OCI-LY7 (cell line): ENCODE measurements around the gene ZSWIM3. TPM values are rescaled to one million over a fixed set of nuclear protein-coding genes. Genes with fewer than 3 reads are reported as not detected.

Experiments
- BruUV-seq: library from RNA; stranded (reverse); fragments of 400-500 nt; replicated peaks from 2 replicates; lab custom pipeline; 2021; lab: Mats Ljungman, UMichigan
- CTCF ChIA-PET: fragments of 300-600 bp; sonication (Branson Sonifier 250); formaldehyde crosslinking; loops from one replicate; lab custom pipeline; 2022; ENCODE audit warnings: antibody characterized with exemption; ENCODE audit not compliant: unreplicated experiment; lab: Charles Lee
- POLR2A ChIA-PET: fragments of 300-600 bp; sonication (Branson Sonifier 250); formaldehyde crosslinking; loops from one replicate; lab custom pipeline; 2022; ENCODE audit warnings: antibody characterized with exemption; lab: Charles Lee
- DNase-seq: peaks from one replicate; pipeline ENCODE4 v3.0.0-alpha.2; 2015; ENCODE audit warnings: low spot score
- H2AFZ ChIP-seq: fragments of 200-600 bp; sonication (generic), shearing (Covaris generic); 2 replicates; pipeline ENCODE4 v1.6.1; 2014; ENCODE audit warnings: mild to moderate bottlenecking, antibody characterized with exemption, low read length, moderate library complexity
- H3K27ac ChIP-seq: fragments of 200-600 bp; sonication (generic); 2 replicates; pipeline ENCODE4 v1.5.1; 2014; ENCODE audit warnings: mixed run types, low read depth, mild to moderate bottlenecking, moderate library complexity, low read length, inconsistent platforms; ENCODE audit not compliant: poor library complexity, severe bottlenecking
- H3K36me3 ChIP-seq: fragments of 200-600 bp; sonication (generic); 2 replicates; pipeline ENCODE4 v1.6.1; 2014; ENCODE audit warnings: mild to moderate bottlenecking, antibody characterized with exemption, low read length, moderate library complexity, mixed read lengths; ENCODE audit not compliant: insufficient read depth
- H3K4me1 ChIP-seq: fragments of 200-600 bp; sonication (generic); 2 replicates; pipeline ENCODE4 v1.5.1; 2014; ENCODE audit warnings: mild to moderate bottlenecking, low read length; ENCODE audit not compliant: insufficient read depth, poor library complexity, severe bottlenecking
- H3K4me2 ChIP-seq: fragments of 200-600 bp; sonication (generic); 2 replicates; pipeline ENCODE4 v1.6.1; 2014; ENCODE audit warnings: mild to moderate bottlenecking, low read length
- H3K4me3 ChIP-seq: fragments of 200-600 bp; sonication (generic); 2 replicates; pipeline ENCODE4 v1.5.1; 2014; ENCODE audit warnings: mild to moderate bottlenecking, low read depth, low read length; ENCODE audit not compliant: poor library complexity, severe bottlenecking
- H3K79me2 ChIP-seq: fragments of 200-600 bp; sonication (generic); 2 replicates; pipeline ENCODE4 v1.6.1; 2016; ENCODE audit warnings: low read depth, mild to moderate bottlenecking, low read length, moderate library complexity, mixed read lengths; ENCODE audit not compliant: insufficient read depth
- H3K9me2 ChIP-seq: fragments of 200-600 bp; sonication (generic); 2 replicates; pipeline ENCODE4 v1.6.1; 2016; ENCODE audit warnings: mild to moderate bottlenecking, low read length, mixed read lengths; ENCODE audit not compliant: insufficient read depth
- H3K9me3 ChIP-seq: fragments of 200-600 bp; sonication (generic); 2 replicates; pipeline ENCODE4 v1.6.1; 2014; ENCODE audit warnings: mild to moderate bottlenecking, mixed run types, low read length, mixed read lengths
- H4K20me1 ChIP-seq: fragments of 200-600 bp; sonication (generic); 2 replicates; pipeline ENCODE4 v1.6.1; 2014; ENCODE audit warnings: mild to moderate bottlenecking, antibody characterized with exemption, low read length, moderate library complexity, mixed read lengths; ENCODE audit not compliant: insufficient read depth
- CTCF ChIP-seq: fragments of 200-600 bp; sonication (generic); conservative IDR thresholded peaks from 2 replicates; pipeline ENCODE4 v1.5.1; 2014; ENCODE audit warnings: mild to moderate bottlenecking, antibody characterized with exemption, low read length, moderate library complexity, mixed read lengths
- EZH2phosphoT487 ChIP-seq: fragments of 200-600 bp; sonication (generic); IDR thresholded peaks from 2 replicates; pipeline ENCODE4 v1.6.1; 2018; ENCODE audit warnings: low read depth, borderline replicate concordance, mild to moderate bottlenecking, mixed run types, antibody characterized with exemption, low read length, moderate library complexity, mixed read lengths
- intact Hi-C: fragments of 100-400 bp; cut with micrococcal nuclease; formaldehyde crosslinking; loops from one replicate; pipeline ENCODE4 v1.10.0; 2022; ENCODE audit not compliant: unreplicated experiment
- total RNA-seq, 2 experiments: library from RNA; depleted of rRNA in 1 of 2; stranded (reverse); fragments of >200 nt in 1 of 2; shearing (Covaris generic) in 1 of 2; gene quantifications; 2 replicates each; pipeline ENCODE4 v1.2.3, GENCODE V29; 2014 to 2022

Gene ZSWIM3
- total RNA-seq, 2 experiments from 2014 or later = 5.7 to 6.0 TPM

GRCh38 chr20:45912344-45912682 lies 54.9 kb downstream of the ZSWIM3 start:
- Histone ChIP-seq H4K20me1 (no peaks in the 10 kb centered on the region), H3K4me2 (no peak overlapping the region), H3K9me2 (no peaks in the 10 kb centered on the region), H2AFZ (no peak overlapping the region), H3K9me3 (no peaks in the 10 kb centered on the region), H3K36me3 (no peaks in the 10 kb centered on the region), H3K4me3 (no peak overlapping the region), H3K27ac (no peak overlapping the region), H3K79me2 (no peaks in the 10 kb centered on the region), H3K4me1 (peaks cover 14% of the 10 kb centered on the region)
- no peak for DNase-seq
- no TSS peak for BruUV-seq
- intact Hi-C loops = no loop called here
- CTCF ChIA-PET = no interaction called here
- POLR2A ChIA-PET = no interaction called here
- no peak for TF ChIP-seq EZH2phosphoT487
- TF ChIP-seq CTCF = no peak

GRCh38 chr20:45913116-45913515 lies 55.7 kb downstream of the ZSWIM3 start:
- POLR2A ChIA-PET = no interaction called here
- Histone ChIP-seq H3K4me1 (peaks cover 14% of the 10 kb centered on the region), H3K4me3 (no peak overlapping the region), H3K9me3 (no peaks in the 10 kb centered on the region), H3K36me3 (no peaks in the 10 kb centered on the region), H3K4me2 (no peak overlapping the region), H3K27ac (no peak overlapping the region), H3K9me2 (no peaks in the 10 kb centered on the region), H3K79me2 (no peaks in the 10 kb centered on the region), H2AFZ (no peak overlapping the region), H4K20me1 (no peaks in the 10 kb centered on the region)
- intact Hi-C loops = no loop called here
- CTCF ChIA-PET = no interaction called here
- BruUV-seq = no TSS peak
- no peak for DNase-seq
- TF ChIP-seq EZH2phosphoT487 = no peak
- TF ChIP-seq CTCF = no peak

- Histone ChIP-seq H3K4me2 (no peak overlapping the region), H3K27ac (no peak overlapping the region), H2AFZ (no peak overlapping the region), H3K4me1 (no peaks in the 10 kb centered on the region), H3K9me2 (no peaks in the 10 kb centered on the region), H3K4me3 (no peak overlapping the region), H3K9me3 (no peaks in the 10 kb centered on the region), H3K36me3 (no peaks in the 10 kb centered on the region), H4K20me1 (no peaks in the 10 kb centered on the region), H3K79me2 (no peaks in the 10 kb centered on the region)
- no peak for DNase-seq
- ChIA-PET POLR2A (interaction anchor here (1.0 to 1.4 kb wide), 2 partner anchors 10 to 53 kb away, joined by 3 to 5 read pairs; no protein-coding TSS in a partner anchor), CTCF (no interaction called here)
- intact Hi-C loops = no loop called here
- TF ChIP-seq EZH2phosphoT487 (no peak), CTCF (no peak)
- no TSS peak for BruUV-seq
Measured at GRCh38 chr20:45917790-45918141, 60.4 kb downstream of the ZSWIM3 start.
